Brain microvascular endothelial cell (primary cell): ENCODE measurements around the gene BCL6B.
"Not testable (repeated sequence)": the region's sequence is repeated elsewhere in the genome, so short reads cannot be mapped to it uniquely, and the experiment has no call there.

Source experiments
- DNase-seq: peaks from one replicate; pipeline ENCODE4 v3.0.0-alpha.2; 2020
- H3K27ac ChIP-seq: fragments of 250-450 bp; sonication (Bioruptor Pico); 2 replicates; pipeline ENCODE4 v1.5.1; 2020; ENCODE audit warnings: mild to moderate bottlenecking, moderate library complexity
- H3K27me3 ChIP-seq: fragments of 250-450 bp; sonication (Bioruptor Pico); replicated peaks from 2 replicates; pipeline ENCODE4 v1.5.1; 2020; ENCODE audit warnings: mild to moderate bottlenecking
- H3K36me3 ChIP-seq: fragments of 250-450 bp; sonication (Bioruptor Pico); replicated peaks from 2 replicates; pipeline ENCODE4 v1.5.1; 2020; ENCODE audit warnings: mild to moderate bottlenecking
- H3K4me3 ChIP-seq: 2 replicates; pipeline ENCODE4 v1.5.1; 2011; ENCODE audit warnings: low read depth, mild to moderate bottlenecking, control low read depth, low read length, moderate library complexity
- in situ Hi-C: cut with HindIII; loops from 2 replicates; pipeline ENCODE4 v1.10.0; 2017; ENCODE audit warnings: low sequenced_read_pairs, low pct_ligation_motif_present
- TF ChIP-seq, protein P1 (sequence below): IDR thresholded peaks from 2 replicates; pipeline ENCODE4 v1.5.1; 2011; ENCODE audit warnings: low read depth, mild to moderate bottlenecking, moderate library complexity, low read length, control low read depth, inconsistent platforms; ENCODE audit errors: missing control alignments

BCL6B gene

DNA sequence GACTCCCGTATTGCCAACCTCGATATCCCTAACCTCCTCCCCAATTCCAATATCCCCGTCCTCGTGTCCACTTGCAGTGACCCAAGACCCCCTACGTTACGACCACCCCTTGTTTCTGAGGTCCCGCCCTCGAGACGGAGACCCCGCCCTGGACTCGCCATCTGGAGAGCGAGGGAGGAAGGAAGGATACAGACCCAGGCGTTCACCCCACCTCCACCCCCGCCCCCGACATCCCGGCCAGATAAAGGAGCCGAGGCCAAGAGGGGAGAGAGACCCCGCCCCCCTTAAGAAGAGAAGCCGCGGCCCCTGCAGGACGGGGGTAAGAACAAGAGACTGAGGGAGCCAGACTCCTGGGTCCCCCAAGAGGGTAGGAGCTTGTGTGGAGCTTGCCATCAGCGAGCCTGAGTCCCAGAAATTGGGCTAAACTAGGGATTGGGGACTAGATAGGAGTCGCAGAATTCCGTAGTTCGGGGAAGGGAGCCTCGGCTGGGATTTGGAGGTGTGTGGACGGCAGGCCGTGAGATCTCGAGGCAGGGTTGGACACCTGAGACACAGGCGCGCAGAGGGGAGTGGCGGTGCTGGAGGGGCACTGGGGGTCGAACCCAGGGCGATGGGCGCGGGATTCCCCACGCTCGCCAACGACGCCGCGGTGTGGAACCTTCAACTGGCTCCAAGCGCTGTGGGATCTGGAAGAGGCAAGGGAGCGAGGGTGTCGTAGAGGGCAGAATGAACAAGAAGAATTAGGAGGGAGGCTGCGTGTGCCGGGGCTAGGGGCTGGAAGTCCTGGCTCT, at the start of gene BCL6B:
Gene BCL6B (plus strand): TSS at position 270 of the 791 bp plus-strand sequence. CDS start 622 bp downstream, outside the sequence.
- TF ChIP-seq, protein P1, sequence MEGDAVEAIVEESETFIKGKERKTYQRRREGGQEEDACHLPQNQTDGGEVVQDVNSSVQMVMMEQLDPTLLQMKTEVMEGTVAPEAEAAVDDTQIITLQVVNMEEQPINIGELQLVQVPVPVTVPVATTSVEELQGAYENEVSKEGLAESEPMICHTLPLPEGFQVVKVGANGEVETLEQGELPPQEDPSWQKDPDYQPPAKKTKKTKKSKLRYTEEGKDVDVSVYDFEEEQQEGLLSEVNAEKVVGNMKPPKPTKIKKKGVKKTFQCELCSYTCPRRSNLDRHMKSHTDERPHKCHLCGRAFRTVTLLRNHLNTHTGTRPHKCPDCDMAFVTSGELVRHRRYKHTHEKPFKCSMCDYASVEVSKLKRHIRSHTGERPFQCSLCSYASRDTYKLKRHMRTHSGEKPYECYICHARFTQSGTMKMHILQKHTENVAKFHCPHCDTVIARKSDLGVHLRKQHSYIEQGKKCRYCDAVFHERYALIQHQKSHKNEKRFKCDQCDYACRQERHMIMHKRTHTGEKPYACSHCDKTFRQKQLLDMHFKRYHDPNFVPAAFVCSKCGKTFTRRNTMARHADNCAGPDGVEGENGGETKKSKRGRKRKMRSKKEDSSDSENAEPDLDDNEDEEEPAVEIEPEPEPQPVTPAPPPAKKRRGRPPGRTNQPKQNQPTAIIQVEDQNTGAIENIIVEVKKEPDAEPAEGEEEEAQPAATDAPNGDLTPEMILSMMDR: peak; percentile 6
- Histone ChIP-seq H3K27me3 (no peaks in the 10 kb centered on the region), H3K4me3 (peak within 1 kb of the TSS; percentile 30), H3K27ac (no peak within 1 kb of the TSS), H3K36me3 (no peaks in the 10 kb centered on the region)
- in situ Hi-C loops: no loop called here
- DNase-seq: no peak

DNA sequence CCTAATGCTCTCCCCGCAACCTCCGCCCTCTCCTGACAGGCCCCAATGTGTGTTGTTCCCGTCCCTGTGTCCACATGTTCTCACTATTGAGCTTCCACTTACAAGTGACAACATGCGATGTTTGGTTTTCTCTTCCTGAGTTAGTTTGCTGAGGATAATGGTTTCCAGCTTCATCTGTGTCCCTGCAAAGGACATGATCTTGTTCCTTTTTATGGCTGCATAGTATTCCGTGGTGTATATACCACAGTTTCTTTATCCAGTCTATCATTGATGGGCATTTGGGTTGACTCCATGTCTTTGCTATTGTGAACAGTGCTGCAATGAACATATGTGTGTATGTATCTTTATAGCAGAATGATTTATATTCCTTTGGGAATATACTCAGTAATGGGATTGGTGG, 43.4 kb upstream of the BCL6B start:
- H3K27ac ChIP-seq, in situ Hi-C loops, H3K4me3 ChIP-seq, H3K27me3 ChIP-seq, H3K36me3 ChIP-seq, DNase-seq: not testable (repeated sequence)

DNA sequence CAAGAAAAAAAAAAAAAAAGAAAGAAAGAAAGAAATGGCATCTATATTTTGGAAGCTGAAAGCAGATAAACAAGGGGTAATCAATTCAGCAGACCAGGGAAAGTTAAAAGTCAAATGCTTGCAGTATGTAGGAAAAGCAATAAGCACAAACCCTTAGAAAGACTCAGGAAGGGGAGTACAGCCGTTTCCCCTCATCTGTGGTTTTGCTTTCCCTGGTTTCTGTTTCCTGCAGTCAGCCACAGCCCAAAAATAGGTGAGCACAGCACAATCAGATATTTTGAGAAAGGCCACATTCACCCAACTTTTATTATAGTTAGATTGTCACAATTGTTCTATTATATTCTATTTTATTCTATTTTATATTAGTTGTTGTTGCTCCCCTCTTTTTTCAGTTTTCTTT, 41.4 kb upstream of the BCL6B start:
- H3K27me3 ChIP-seq: no peaks in the 10 kb centered on the region
- H3K36me3 ChIP-seq: no peaks in the 10 kb centered on the region
- TF ChIP-seq, protein P1: no peak
- H3K27ac ChIP-seq: no peak overlapping the region
- no peak overlapping the region for H3K4me3 ChIP-seq
- in situ Hi-C loops: no loop called here
- no peak for DNase-seq

DNA sequence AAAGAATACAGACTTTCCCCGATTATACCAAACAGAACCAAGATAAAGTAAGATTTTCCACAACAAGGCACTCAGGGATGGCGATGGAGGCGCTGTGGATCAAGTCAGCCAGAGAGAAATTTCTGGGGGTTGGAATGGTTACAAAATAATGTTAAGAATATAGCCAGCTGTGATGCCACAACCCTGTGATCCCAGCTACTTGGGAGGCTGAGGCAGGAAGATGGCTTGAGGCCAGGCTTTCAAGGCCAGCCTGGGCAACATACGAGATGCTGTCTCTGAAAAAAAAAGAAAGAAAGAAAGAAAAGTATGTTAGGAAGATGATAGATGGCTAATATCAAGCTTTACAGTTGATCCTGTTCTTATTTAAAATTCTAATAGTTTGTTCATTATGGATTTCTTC, 37.6 kb upstream of the BCL6B start:
- TF ChIP-seq, protein P1: no peak
- in situ Hi-C loops: no loop called here
- Histone ChIP-seq H3K27ac (no peak overlapping the region), H3K27me3 (no peaks in the 10 kb centered on the region), H3K4me3 (no peak overlapping the region), H3K36me3 (no peaks in the 10 kb centered on the region)
- DNase-seq: no peak

DNA sequence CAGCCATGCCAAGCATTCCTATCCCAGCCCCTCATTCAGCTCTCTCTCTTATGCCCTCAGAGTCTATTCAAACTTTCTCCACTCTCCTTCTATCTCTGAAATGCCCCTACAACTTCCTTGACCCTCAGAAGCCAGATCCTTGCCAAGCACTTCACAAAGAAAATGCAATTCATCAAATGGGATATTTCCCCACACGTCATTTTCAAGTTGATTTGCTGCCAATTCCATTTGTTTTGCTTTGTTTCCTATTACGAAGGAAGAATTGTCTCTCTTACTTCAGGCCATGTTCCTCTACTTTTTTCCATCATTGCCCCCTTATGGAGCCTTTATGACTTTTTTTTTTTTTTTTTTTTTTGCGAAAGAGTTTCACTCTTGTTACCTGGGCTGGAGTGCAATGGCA, 36.2 kb upstream of the BCL6B start:
- TF ChIP-seq, protein P1: no peak
- H3K4me3 ChIP-seq: no peak overlapping the region
- H3K27me3 ChIP-seq: no peaks in the 10 kb centered on the region
- no peaks in the 10 kb centered on the region for H3K36me3 ChIP-seq
- DNase-seq: no peak
- no peak overlapping the region for H3K27ac ChIP-seq
- in situ Hi-C loops: no loop called here

- no peaks in the 10 kb centered on the region for H3K36me3 ChIP-seq
- TF ChIP-seq, protein P1: no peak
- H3K27me3 ChIP-seq: no peaks in the 10 kb centered on the region
- H3K27ac ChIP-seq: no peak overlapping the region
- no peak overlapping the region for H3K4me3 ChIP-seq
- in situ Hi-C loops: no loop called here
- no peak for DNase-seq
These were observed 33.1 kb upstream of the BCL6B start for GRCh38 chr17:6989779-6990178.

DNA sequence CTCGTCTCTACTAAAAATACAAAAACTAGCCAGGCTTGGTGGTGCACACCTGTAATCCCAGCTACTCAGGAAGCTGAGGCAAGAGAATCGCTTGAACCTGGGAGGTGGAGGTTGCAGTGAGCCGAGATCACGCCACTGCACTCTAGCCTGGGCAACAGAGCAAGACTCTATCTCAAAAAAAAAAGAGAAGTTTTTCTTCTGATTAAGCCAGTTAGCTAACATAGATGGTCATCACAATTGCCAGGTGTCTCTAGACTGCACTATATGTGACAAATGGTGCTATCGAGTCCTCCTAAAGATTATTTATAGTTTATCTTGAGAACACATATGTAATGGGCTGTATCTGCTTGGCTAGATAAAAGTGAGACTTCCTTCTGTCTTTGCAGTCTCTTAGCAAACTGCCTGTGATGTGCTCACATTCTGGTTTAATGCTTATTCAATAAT, 29.2 kb upstream of the BCL6B start:
- H3K27me3 ChIP-seq, in situ Hi-C loops, H3K36me3 ChIP-seq, H3K4me3 ChIP-seq, H3K27ac ChIP-seq, DNase-seq: not testable (repeated sequence)
